Chondrocyte (in vitro differentiated cells): ENCODE data around the gene ATXN7L1. TPM values are rescaled to one million over a fixed set of nuclear protein-coding genes. Genes with fewer than 3 reads are reported as not detected.

Experiments used
- DNase-seq: peaks from one replicate; pipeline ENCODE4 v3.0.0; 2021; ENCODE audit warnings: mixed read lengths, low spot score
- H3K27ac Mint-ChIP-seq: one replicate; pipeline ENCODE4 v1.8.0; 2021; ENCODE audit warnings: mild to moderate bottlenecking, moderate library complexity, mixed read lengths; ENCODE audit not compliant: unreplicated experiment
- H3K27me3 Mint-ChIP-seq: 2 replicates; pipeline ENCODE4 v1.8.0; 2021; ENCODE audit warnings: low read depth, mixed read lengths
- H3K36me3 Mint-ChIP-seq: 2 replicates; pipeline ENCODE4 v1.8.0; 2021; ENCODE audit warnings: low read depth, mixed read lengths
- H3K4me1 Mint-ChIP-seq: 2 replicates; pipeline ENCODE4 v1.8.0; 2021; ENCODE audit warnings: low read depth, mild to moderate bottlenecking, mixed read lengths
- H3K4me3 Mint-ChIP-seq: one replicate; pipeline ENCODE4 v1.8.0; 2021; ENCODE audit warnings: mild to moderate bottlenecking, moderate library complexity, mixed read lengths; ENCODE audit not compliant: unreplicated experiment
- H3K9me3 Mint-ChIP-seq: 2 replicates; pipeline ENCODE4 v1.8.0; 2021; ENCODE audit warnings: low read depth, mixed read lengths
- CTCF ChIP-seq: fragments of 200-600 bp; sonication (generic); IDR thresholded peaks from 2 replicates; pipeline ENCODE4 v1.5.0; 2021; ENCODE audit warnings: antibody characterized with exemption, mild to moderate bottlenecking, moderate library complexity
- total RNA-seq: library from RNA; stranded (reverse); gene quantifications from 3 replicates; pipeline ENCODE4 v1.2.1, GENCODE V29; 2021

Gene ATXN7L1
- total RNA-seq, 1 donor from 2014 or later: 6.4 TPM

GRCh38 chr7:105866102-105866801 is 10.1 kb downstream of the ATXN7L1 start:
- peaks cover 1% of the 10 kb centered on the region for H3K36me3 Mint-ChIP-seq
- no peaks in the 10 kb centered on the region for H3K27me3 Mint-ChIP-seq
- H3K4me1 Mint-ChIP-seq: no peaks in the 10 kb centered on the region
- TF ChIP-seq CTCF: no peak
- H3K4me3 Mint-ChIP-seq: no peak overlapping the region
- no peaks in the 10 kb centered on the region for H3K9me3 Mint-ChIP-seq
- H3K27ac Mint-ChIP-seq: no peak overlapping the region
- no peak for DNase-seq

- no peaks in the 10 kb centered on the region for H3K4me1 Mint-ChIP-seq
- no peak overlapping the region for H3K27ac Mint-ChIP-seq
These were observed 12.5 kb downstream of the ATXN7L1 start for GRCh38 chr7:105863876-105864275.

GRCh38 chr7:105862770-105863169 is 13.6 kb downstream of the ATXN7L1 start:
- no peaks in the 10 kb centered on the region for H3K4me1 Mint-ChIP-seq
- DNase-seq: no peak
- TF ChIP-seq CTCF: no peak
- no peaks in the 10 kb centered on the region for H3K9me3 Mint-ChIP-seq
- no peaks in the 10 kb centered on the region for H3K27me3 Mint-ChIP-seq
- H3K27ac Mint-ChIP-seq: no peak overlapping the region
- H3K36me3 Mint-ChIP-seq: no peaks in the 10 kb centered on the region
- H3K4me3 Mint-ChIP-seq: no peak overlapping the region

More at GRCh38 chr7:105863876-105864275, 12.5 kb downstream of the ATXN7L1 start:
- no peaks in the 10 kb centered on the region for H3K36me3 Mint-ChIP-seq
- H3K27me3 Mint-ChIP-seq: no peaks in the 10 kb centered on the region
- H3K9me3 Mint-ChIP-seq: no peaks in the 10 kb centered on the region
- no peak for TF ChIP-seq CTCF
- H3K4me3 Mint-ChIP-seq: no peak overlapping the region
- no peak for DNase-seq

GRCh38 chr7:105862276-105862675 is 14.1 kb downstream of the ATXN7L1 start:
- Mint-ChIP-seq H3K9me3 (no peaks in the 10 kb centered on the region), H3K27me3 (no peaks in the 10 kb centered on the region), H3K4me3 (no peak overlapping the region), H3K27ac (no peak overlapping the region), H3K4me1 (no peaks in the 10 kb centered on the region), H3K36me3 (no peaks in the 10 kb centered on the region)
- no peak for DNase-seq
- no peak for TF ChIP-seq CTCF

GRCh38 chr7:105861224-105861623 is 15.2 kb downstream of the ATXN7L1 start:
- H3K27ac Mint-ChIP-seq: no peak overlapping the region
- no peaks in the 10 kb centered on the region for H3K9me3 Mint-ChIP-seq
- H3K4me3 Mint-ChIP-seq: no peak overlapping the region
- no peaks in the 10 kb centered on the region for H3K4me1 Mint-ChIP-seq
- TF ChIP-seq CTCF: no peak
- H3K27me3 Mint-ChIP-seq: no peaks in the 10 kb centered on the region
- no peak for DNase-seq
- H3K36me3 Mint-ChIP-seq: no peaks in the 10 kb centered on the region
